Stimulated activated naive CD8-positive, alpha-beta T cell treated with anti-CD3 and anti-CD28 coated beads, Interleukin-15, Interleukin-2, amounts not matched to agents 100 U/mL and 50 U/mL, for 24 hours (primary cell): ENCODE data around the gene EPGN.
"Not testable (repeated sequence)": the region's sequence is repeated elsewhere in the genome, so short reads cannot be mapped to it uniquely, and the experiment has no call there.

Experiments used
- ATAC-seq: fragments of 150-1000 bp; cut with Tn5 transposase; one replicate; pipeline ENCODE4 v1.10.0; 2021
- DNase-seq: peaks from one replicate; pipeline ENCODE4 v3.0.0; 2021

EPGN gene

DNA sequence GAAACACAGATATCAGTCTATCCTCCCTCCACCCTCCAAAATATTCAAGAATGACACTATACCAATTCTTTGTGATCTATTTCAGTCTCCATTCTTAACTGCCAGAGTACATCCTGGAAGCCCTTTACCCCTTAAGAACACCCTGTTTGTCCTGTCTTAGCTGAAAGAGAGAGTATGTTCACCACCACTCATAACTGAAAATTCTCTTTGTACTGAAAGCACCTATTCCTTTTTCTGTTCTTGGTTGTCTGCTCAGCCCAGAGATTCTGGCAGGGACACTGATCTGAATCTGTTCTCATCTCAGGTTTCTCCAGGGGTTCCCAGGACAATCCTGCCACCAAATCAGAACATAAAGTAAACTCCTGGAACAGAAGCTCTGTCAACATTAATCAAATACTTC is 31.2 kb downstream of the EPGN start:
- DNase-seq (no peak), ATAC-seq (no peak)

DNA sequence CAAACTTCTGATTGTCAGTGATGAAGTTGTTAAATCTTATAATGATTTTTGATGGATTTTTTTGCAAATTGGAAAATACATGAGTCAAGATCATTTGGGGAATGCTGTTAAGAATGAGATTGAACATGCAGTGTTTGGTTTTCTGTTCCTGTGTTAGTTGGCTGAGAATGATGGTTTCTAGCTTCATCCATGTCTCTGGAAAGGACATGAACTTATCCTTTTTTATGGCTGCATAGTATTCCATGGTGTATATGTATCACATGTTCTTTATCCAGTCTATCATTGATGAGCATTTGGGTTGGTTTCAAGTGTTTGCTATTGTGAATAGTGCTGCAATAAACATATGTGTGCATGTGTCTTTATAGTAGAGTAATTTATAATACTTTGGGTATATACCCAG is 32.2 kb downstream of the EPGN start:
- not testable (repeated sequence) for DNase-seq, ATAC-seq

DNA sequence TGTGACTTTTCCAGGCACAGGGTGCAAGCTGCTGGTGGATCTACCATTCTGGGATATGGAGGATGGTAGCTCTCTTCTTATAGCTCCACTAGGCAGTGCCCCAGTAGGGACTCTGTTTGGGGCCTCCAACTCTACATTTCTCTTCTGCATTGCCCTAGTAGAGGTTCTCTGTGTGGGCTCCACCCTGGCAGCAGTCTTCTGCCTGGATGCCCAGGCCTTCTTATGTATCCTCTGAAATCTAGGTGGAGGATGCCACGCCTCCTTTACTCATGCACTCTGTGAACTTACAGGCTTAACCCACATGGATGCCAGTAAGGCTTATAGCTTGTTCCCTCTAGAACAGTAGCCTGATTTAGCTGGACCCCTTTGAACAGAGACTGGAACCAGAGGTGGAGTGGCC is 35.8 kb downstream of the EPGN start:
- ATAC-seq (no peak), DNase-seq (no peak)

DNA sequence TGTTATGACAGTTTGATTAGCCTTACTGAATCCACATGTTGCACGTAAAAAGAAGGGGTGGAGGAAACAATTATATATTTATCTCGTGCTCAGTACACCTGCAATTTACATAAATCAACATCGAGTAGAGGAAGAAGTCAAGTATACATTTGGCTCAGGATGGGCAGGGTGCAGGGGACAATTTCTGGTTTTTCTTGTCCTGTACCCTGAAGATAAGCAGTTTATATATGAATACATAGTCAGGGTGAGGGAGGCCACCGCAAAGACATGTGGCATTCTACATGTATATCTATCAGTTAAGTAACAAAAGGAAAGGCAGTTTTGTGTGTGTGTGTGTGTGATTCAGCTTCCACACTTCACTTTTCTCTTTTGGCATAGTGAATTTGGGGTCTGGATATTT is 45.6 kb downstream of the EPGN start:
- ATAC-seq (no peak), DNase-seq (no peak)

DNA sequence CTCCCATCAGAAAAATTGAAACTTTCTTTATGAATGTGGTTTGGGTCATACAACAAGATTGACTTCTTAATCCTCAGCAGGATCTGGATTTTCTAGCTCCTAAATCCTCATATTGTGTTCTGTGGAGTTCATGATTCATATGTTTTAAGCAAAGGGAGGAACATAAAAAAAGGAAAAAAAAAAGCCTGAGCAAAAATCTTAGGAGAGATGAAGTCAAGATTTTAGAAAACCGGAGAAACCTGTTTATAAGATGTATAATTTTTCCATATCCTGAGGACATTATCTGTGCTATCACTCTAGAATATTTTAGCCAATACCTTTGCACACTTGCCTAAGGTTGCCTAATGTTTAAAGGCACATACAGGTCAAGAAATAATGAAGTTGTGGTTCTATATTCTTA is 49.7 kb downstream of the EPGN start:
- DNase-seq (no peak), ATAC-seq (no peak)

DNA sequence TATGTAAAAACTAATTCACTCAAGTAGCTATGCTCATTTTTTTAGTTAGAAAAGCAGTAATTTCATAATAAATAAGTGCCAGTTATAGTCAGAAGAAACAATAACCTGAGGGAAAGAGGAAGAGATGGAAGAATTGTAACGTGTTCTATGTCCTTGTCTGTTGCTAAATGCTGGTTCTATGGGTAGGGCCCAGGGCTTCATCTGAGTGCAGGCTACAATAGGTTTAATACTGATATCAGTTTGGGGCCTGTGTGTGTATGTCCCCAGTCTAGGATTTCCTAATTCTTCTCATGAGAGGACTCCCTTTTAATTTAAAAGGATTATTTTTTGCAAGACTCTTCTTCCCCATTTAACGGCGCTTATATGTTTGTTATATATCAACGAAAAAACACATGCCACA is 53.4 kb downstream of the EPGN start:
- DNase-seq (no peak), ATAC-seq (no peak)

DNA sequence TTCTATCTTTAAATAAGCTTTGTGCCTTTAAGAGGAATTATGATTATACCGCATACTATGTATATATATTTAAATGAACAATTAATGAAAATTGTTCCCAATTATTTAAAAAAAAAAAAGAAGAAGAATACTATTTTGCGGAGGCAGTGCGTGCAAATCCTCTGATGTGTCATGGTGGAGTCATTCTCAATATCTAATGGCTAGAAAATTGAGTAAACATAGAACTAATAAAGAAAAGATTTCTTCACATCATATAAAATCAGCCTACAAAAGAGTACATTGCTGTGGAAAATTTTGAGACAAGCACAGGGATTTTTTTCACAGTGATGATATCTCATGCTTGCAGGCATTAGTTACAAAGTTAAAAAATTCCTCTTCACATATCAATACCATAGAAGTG is 54.1 kb downstream of the EPGN start:
- DNase-seq (no peak), ATAC-seq (no peak)

- ATAC-seq (no peak), DNase-seq (no peak)
These were observed 56.0 kb downstream of the EPGN start for GRCh38 chr4:74364256-74364651.

- ATAC-seq (peak; percentile 76), DNase-seq (peak; percentile 27)
These were observed 56.6 kb downstream of the EPGN start, which contains the start of gene EREG for GRCh38 chr4:74364652-74365491. Gene EREG, plus strand, starts transcription at chr4:74365145. Its CDS starts 164 bp downstream, at chr4:74365309.

DNA sequence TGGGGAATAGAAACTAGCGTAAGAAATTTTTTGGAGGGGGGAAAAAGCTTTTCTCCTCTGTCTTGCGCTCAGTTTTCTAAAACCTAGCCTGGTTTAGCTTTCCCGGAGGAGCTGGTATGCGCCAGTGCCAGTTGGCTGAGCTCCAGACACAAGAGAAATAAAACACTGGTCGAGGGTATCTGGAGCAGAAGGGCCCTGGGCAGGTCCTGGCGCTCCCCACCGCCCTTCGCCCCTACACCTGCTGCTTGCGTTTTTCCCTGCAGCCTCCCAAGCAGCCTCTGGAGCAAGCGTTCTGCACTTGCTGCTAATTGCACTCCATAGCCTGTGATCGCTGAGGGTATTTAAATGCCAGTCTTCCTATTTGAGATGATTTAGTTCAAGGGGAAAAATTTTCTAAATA is 57.5 kb downstream of the EPGN start:
- ATAC-seq (no peak), DNase-seq (no peak)
